ENCODE data around the gene SLC25A30. TPM values are rescaled to one million over a fixed set of nuclear protein-coding genes. Genes with fewer than 3 reads are reported as not detected.
A peak's percentile ranks its signal among the peaks of the same experiment; 100 is the strongest.

Gene SLC25A30
- total and polyA plus RNA-seq, 9 of the 15 experiments (the other 6 are each of a cell fraction or from before 2014, with no cell fraction given) = 1.1 to 11.1 (median 5.6) TPM

GRCh38 chr13:45361596-45362206 lies 56.5 kb downstream of the SLC25A30 start:
- no TSS peak for BruUV-seq (replicated peaks)
- Histone ChIP-seq H3K9me3 (replicated peaks; ENCODE audit: control insufficient read depth, insufficient read depth, low read depth, low read length) (no peaks in the 10 kb centered on the region), H3K4me1 (replicated peaks in 1 of 2; ENCODE audit: control insufficient read depth in 2 of 2, insufficient read depth in 2 of 2, low read length in 2 of 2) (peaks cover 0 to 18% of the 10 kb centered on the region in 2 experiments; a peak in 3 of 5 replicates), H3K4me2 (ENCODE audit: insufficient read depth, low read length) (peak overlapping the region; percentile 59), H3K9ac (ENCODE audit: insufficient read depth in 1 of 2, low read depth in 2 of 2, low read length in 2 of 2) (peak overlapping the region in 1 of 2 experiments; percentile 64; a peak in 1 of 4 replicates), H3K79me2 (ENCODE audit: control insufficient read depth, insufficient read depth, low read length) (no peaks in the 10 kb centered on the region), H2AFZ (ENCODE audit: low read depth, low read length) (peak overlapping the region; percentile 74), H3K27me3 (ENCODE audit: control insufficient read depth in 2 of 2, insufficient read depth in 2 of 2, low read length in 2 of 2) (no peaks in the 10 kb centered on the region), H3K27ac (ENCODE audit: extremely low read depth, low read depth, low read length) (peak overlapping the region; percentile 47; the same call in 1 of the 3 replicates), H3K9me1 (ENCODE audit: control insufficient read depth, insufficient read depth, low read length) (no peaks in the 10 kb centered on the region), H4K20me1 (replicated peaks; ENCODE audit: control insufficient read depth, insufficient read depth, low read length) (no peaks in the 10 kb centered on the region), H3K4me3 (0 out of 2 replicates have a peak overlapping the region, but pooled peaks have one; percentile 15), H3K36me3 (ENCODE audit: control insufficient read depth, insufficient read depth, low read length) (no peaks in the 10 kb centered on the region; the same call in 2 of the 3 replicates)
- DNase-seq (ENCODE audit: extremely low read depth in 1 of 4, low spot score in 3 of 4) (peak; percentile 32 to 82 (median 38)), FAIRE-seq (peak; percentile 72), ATAC-seq (peak; percentile 89)
- CTCF ChIA-PET (ENCODE audit: low intra/inter-chr PET ratio) = no interaction called here
- whole genome bisulfite sequencing (ENCODE audit: insufficient coverage, low coverage, missing lambda C conversion rate) = 0% methylated on average over 13 of the region's 14 CpGs
- intact Hi-C loops (cut with micrococcal nuclease) (no loop called here), in situ Hi-C loops (cut with MboI) (loop anchor here (25.0 kb wide), 1 partner anchor 351 kb away; the partner anchor contains the start of gene CBY2)
- POLR2A ChIA-PET = interaction anchor here (1.0 to 2.2 kb wide), 2 partner anchors 20 to 159 kb away, joined by 3 to 15 read pairs; partner anchors contain the start of gene TPT1
- TF ChIP-seq RBM34 (IDR thresholded peaks at IDR 0.05; ENCODE audit: borderline replicate concordance, insufficient read depth, low read length) (no peak), FOSL1 (tag; conservative IDR thresholded peaks at IDR 0.05) (peak; percentile 25; the same call in 1 of the 2 replicates), MAZ (CRISPR knock-in tag; conservative IDR thresholded peaks at IDR 0.05 in 1 of 2, IDR thresholded peaks at IDR 0.05 in 1 of 2) (no peak), ZNF592 (IDR thresholded peaks at IDR 0.05) (0 out of 2 replicates have a peak, but pooled peaks have one; percentile 29), ZNF551 (CRISPR knock-in tag; IDR thresholded peaks at IDR 0.05) (no peak), RCOR1 (IDR thresholded peaks at IDR 0.05; ENCODE audit: borderline replicate concordance in 1 of 2, low read depth in 2 of 2, low read length in 2 of 2) (peak in 1 of 2 experiments; percentile 69; a peak in 2 of 4 replicates)
- TF ChIP-seq, protein P1, sequence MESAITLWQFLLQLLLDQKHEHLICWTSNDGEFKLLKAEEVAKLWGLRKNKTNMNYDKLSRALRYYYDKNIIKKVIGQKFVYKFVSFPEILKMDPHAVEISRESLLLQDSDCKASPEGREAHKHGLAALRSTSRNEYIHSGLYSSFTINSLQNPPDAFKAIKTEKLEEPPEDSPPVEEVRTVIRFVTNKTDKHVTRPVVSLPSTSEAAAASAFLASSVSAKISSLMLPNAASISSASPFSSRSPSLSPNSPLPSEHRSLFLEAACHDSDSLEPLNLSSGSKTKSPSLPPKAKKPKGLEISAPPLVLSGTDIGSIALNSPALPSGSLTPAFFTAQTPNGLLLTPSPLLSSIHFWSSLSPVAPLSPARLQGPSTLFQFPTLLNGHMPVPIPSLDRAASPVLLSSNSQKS (CRISPR knock-in tag; IDR thresholded peaks at IDR 0.05) = no peak
- TF ChIP-seq, protein P2, sequence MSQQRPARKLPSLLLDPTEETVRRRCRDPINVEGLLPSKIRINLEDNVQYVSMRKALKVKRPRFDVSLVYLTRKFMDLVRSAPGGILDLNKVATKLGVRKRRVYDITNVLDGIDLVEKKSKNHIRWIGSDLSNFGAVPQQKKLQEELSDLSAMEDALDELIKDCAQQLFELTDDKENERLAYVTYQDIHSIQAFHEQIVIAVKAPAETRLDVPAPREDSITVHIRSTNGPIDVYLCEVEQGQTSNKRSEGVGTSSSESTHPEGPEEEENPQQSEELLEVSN (IDR thresholded peaks at IDR 0.05; ENCODE audit: borderline replicate concordance in 1 of 2, extremely low read depth in 1 of 2, insufficient read depth in 1 of 2, insufficient read length in 1 of 2, low read depth in 1 of 2, low read length in 1 of 2, poor library complexity in 1 of 2, severe bottlenecking in 1 of 2) = peak in 1 of 2 experiments; percentile 11

Measured in K562 (cell line).